Neural cell (in vitro differentiated cells): ENCODE results near the gene ZNF644. TPM values are rescaled to one million over a fixed set of nuclear protein-coding genes. Genes with fewer than 3 reads are reported as not detected.

Experiments
- H2AFZ ChIP-seq: fragments of 200-600, 300-800 bp; sonication (generic), shearing (Covaris generic); 2 replicates; pipeline ENCODE4 v1.6.0; 2014; ENCODE audit warnings: low read depth, mild to moderate bottlenecking, antibody characterized with exemption, low read length, moderate library complexity
- H3F3A ChIP-seq: fragments of 200-600 bp; shearing (Covaris generic); 2 replicates; pipeline ENCODE4 v1.6.1; 2016; ENCODE audit warnings: mild to moderate bottlenecking, moderate library complexity, mixed read lengths, antibody characterized with exemption, low read length; ENCODE audit not compliant: insufficient read depth, poor library complexity, severe bottlenecking
- H3K27ac ChIP-seq: fragments of 200-600, 300-800 bp; sonication (generic), shearing (Covaris generic); 2 replicates; pipeline ENCODE4 v1.5.1; 2014; ENCODE audit warnings: mild to moderate bottlenecking, low read length, moderate library complexity
- H3K27me3 ChIP-seq: fragments of 300-800, 200-600 bp; sonication (generic), shearing (Covaris generic); 2 replicates; pipeline ENCODE4 v1.6.0; 2014; ENCODE audit warnings: mild to moderate bottlenecking, low read depth, low read length, moderate library complexity; ENCODE audit not compliant: insufficient read depth
- H3K36me3 ChIP-seq: fragments of 300-800, 200-600 bp; sonication (generic), shearing (Covaris generic); 2 replicates; pipeline ENCODE4 v1.5.1; 2014; ENCODE audit warnings: mild to moderate bottlenecking, antibody characterized with exemption, low read length, moderate library complexity; ENCODE audit not compliant: insufficient read depth
- H3K4me2 ChIP-seq: fragments of 300-800, 200-600 bp; sonication (generic), shearing (Covaris generic); 2 replicates; pipeline ENCODE4 v1.6.0; 2014; ENCODE audit warnings: mild to moderate bottlenecking, low read length
- H3K4me3 ChIP-seq: fragments of 300-800, 200-600 bp; sonication (generic), shearing (Covaris generic); 2 replicates; pipeline ENCODE4 v1.5.1; 2014; ENCODE audit warnings: mild to moderate bottlenecking, low read length, moderate library complexity
- H3K79me2 ChIP-seq: fragments of 200-600 bp; shearing (Covaris generic); replicated peaks from 2 replicates; pipeline ENCODE4 v1.6.0; 2014; ENCODE audit warnings: mild to moderate bottlenecking, low read length, moderate library complexity; ENCODE audit not compliant: insufficient read depth
- H3K9ac ChIP-seq: fragments of 300-800, 200-600 bp; sonication (generic), shearing (Covaris generic); 2 replicates; pipeline ENCODE4 v1.6.1; 2016; ENCODE audit warnings: mild to moderate bottlenecking, low read length, mixed read lengths
- H3K9me2 ChIP-seq: fragments of 200-600 bp; shearing (Covaris generic); 2 replicates; pipeline ENCODE4 v1.6.1; 2016; ENCODE audit warnings: mild to moderate bottlenecking, low read length, mixed read lengths; ENCODE audit not compliant: insufficient read depth
- H3K9me3 ChIP-seq: fragments of 200-600, 300-800 bp; sonication (generic), shearing (Covaris generic); 2 replicates; pipeline ENCODE4 v1.6.1; 2016; ENCODE audit warnings: mild to moderate bottlenecking, mixed run types, low read length, moderate library complexity, mixed read lengths
- H4K20me1 ChIP-seq: fragments of 200-600 bp; shearing (Covaris generic); 2 replicates; pipeline ENCODE4 v1.6.1; 2016; ENCODE audit warnings: mild to moderate bottlenecking, mixed run types; ENCODE audit not compliant: insufficient read depth
- EP300 ChIP-seq: fragments of 450-650 bp; conservative IDR thresholded peaks from 2 replicates; pipeline ENCODE4 v1.6.1; 2014; ENCODE audit warnings: antibody characterized with exemption, mild to moderate bottlenecking, moderate library complexity; ENCODE audit not compliant: poor library complexity, severe bottlenecking
- EZH2 ChIP-seq: fragments of 200-600, 300-800 bp; shearing (Covaris generic), sonication (generic); IDR thresholded peaks from 2 replicates; pipeline ENCODE4 v1.6.1; 2014; ENCODE audit warnings: antibody characterized with exemption, low read length, borderline replicate concordance, mild to moderate bottlenecking; ENCODE audit not compliant: insufficient read depth, poor library complexity, severe bottlenecking
- MXI1 ChIP-seq: fragments of 450-650 bp; conservative IDR thresholded peaks from 2 replicates; pipeline ENCODE4 v1.6.1; 2014; ENCODE audit warnings: antibody characterized with exemption, mild to moderate bottlenecking; ENCODE audit not compliant: poor library complexity, severe bottlenecking
- POLR2AphosphoS5 ChIP-seq: IDR thresholded peaks from 2 replicates; pipeline ENCODE4 v1.6.1; 2012
- RAD21 ChIP-seq: fragments of 450-650 bp; conservative IDR thresholded peaks from 2 replicates; pipeline ENCODE4 v1.6.1; 2014; ENCODE audit warnings: antibody characterized with exemption, mild to moderate bottlenecking, moderate library complexity
- SMC3 ChIP-seq: fragments of 450-650 bp; conservative IDR thresholded peaks from 2 replicates; pipeline ENCODE4 v1.6.1; 2014; ENCODE audit warnings: antibody characterized with exemption, mild to moderate bottlenecking, moderate library complexity; ENCODE audit not compliant: poor library complexity
- TAF1 ChIP-seq: IDR thresholded peaks from 2 replicates; pipeline ENCODE4 v1.6.1; 2012; ENCODE audit warnings: low read depth
- polyA plus RNA-seq: library from polyadenylated mRNA; depleted of rRNA; stranded (reverse); fragments of >200 nt; gene quantifications from 2 replicates; pipeline ENCODE4 v1.2.3, GENCODE V29; 2014
- TF ChIP-seq, protein P1 (sequence below): fragments of 450-650 bp; IDR thresholded peaks from 2 replicates; pipeline ENCODE4 v1.5.1; 2014; ENCODE audit warnings: antibody characterized with exemption, mild to moderate bottlenecking, moderate library complexity; ENCODE audit not compliant: poor library complexity, severe bottlenecking
- TF ChIP-seq, protein P2 (sequence below): IDR thresholded peaks from 2 replicates; pipeline ENCODE4 v1.6.1; 2012; ENCODE audit warnings: borderline replicate concordance

Gene ZNF644
- polyA plus RNA-seq, 1 donor from 2014 or later, result 71.7 TPM

DNA sequence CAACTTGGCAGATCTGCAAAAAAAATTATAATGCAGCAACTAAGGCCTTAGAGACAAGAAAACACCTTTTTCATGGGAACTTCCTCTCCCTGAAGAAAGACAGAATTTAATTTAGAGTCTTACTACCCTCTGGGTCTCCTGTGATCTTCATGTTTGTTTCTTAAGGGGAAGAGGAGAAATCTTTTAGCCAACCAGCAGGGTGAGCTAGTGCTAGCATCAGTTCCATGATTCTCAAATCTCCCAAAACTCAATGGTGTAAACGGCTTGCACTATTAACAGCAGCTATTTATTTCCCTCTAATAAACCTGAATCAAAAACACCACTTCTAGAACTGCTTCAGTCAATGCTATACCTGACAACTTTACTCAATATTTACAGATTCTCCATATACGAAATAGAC is 3.8 kb downstream of the ZNF644 start:
- Histone ChIP-seq H4K20me1 (no peaks in the 10 kb centered on the region), H3K79me2 (peaks cover 81% of the 10 kb centered on the region), H3K9me2 (no peaks in the 10 kb centered on the region), H3K4me2 (no peak overlapping the region), H2AFZ (no peak overlapping the region), H3K27ac (no peak overlapping the region), H3K9ac (no peak overlapping the region), H3K9me3 (no peaks in the 10 kb centered on the region), H3K36me3 (no peaks in the 10 kb centered on the region), H3F3A (no peaks in the 10 kb centered on the region), H3K4me3 (peak overlapping the region; percentile 92), H3K27me3 (no peaks in the 10 kb centered on the region)
- TF ChIP-seq POLR2AphosphoS5 (no peak), MXI1 (no peak), RAD21 (no peak), TAF1 (no peak), EZH2 (no peak), SMC3 (no peak)
- TF ChIP-seq, protein P1, sequence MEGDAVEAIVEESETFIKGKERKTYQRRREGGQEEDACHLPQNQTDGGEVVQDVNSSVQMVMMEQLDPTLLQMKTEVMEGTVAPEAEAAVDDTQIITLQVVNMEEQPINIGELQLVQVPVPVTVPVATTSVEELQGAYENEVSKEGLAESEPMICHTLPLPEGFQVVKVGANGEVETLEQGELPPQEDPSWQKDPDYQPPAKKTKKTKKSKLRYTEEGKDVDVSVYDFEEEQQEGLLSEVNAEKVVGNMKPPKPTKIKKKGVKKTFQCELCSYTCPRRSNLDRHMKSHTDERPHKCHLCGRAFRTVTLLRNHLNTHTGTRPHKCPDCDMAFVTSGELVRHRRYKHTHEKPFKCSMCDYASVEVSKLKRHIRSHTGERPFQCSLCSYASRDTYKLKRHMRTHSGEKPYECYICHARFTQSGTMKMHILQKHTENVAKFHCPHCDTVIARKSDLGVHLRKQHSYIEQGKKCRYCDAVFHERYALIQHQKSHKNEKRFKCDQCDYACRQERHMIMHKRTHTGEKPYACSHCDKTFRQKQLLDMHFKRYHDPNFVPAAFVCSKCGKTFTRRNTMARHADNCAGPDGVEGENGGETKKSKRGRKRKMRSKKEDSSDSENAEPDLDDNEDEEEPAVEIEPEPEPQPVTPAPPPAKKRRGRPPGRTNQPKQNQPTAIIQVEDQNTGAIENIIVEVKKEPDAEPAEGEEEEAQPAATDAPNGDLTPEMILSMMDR, result peak; percentile 22
- TF ChIP-seq, protein P2, sequence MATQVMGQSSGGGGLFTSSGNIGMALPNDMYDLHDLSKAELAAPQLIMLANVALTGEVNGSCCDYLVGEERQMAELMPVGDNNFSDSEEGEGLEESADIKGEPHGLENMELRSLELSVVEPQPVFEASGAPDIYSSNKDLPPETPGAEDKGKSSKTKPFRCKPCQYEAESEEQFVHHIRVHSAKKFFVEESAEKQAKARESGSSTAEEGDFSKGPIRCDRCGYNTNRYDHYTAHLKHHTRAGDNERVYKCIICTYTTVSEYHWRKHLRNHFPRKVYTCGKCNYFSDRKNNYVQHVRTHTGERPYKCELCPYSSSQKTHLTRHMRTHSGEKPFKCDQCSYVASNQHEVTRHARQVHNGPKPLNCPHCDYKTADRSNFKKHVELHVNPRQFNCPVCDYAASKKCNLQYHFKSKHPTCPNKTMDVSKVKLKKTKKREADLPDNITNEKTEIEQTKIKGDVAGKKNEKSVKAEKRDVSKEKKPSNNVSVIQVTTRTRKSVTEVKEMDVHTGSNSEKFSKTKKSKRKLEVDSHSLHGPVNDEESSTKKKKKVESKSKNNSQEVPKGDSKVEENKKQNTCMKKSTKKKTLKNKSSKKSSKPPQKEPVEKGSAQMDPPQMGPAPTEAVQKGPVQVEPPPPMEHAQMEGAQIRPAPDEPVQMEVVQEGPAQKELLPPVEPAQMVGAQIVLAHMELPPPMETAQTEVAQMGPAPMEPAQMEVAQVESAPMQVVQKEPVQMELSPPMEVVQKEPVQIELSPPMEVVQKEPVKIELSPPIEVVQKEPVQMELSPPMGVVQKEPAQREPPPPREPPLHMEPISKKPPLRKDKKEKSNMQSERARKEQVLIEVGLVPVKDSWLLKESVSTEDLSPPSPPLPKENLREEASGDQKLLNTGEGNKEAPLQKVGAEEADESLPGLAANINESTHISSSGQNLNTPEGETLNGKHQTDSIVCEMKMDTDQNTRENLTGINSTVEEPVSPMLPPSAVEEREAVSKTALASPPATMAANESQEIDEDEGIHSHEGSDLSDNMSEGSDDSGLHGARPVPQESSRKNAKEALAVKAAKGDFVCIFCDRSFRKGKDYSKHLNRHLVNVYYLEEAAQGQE, result no peak

DNA sequence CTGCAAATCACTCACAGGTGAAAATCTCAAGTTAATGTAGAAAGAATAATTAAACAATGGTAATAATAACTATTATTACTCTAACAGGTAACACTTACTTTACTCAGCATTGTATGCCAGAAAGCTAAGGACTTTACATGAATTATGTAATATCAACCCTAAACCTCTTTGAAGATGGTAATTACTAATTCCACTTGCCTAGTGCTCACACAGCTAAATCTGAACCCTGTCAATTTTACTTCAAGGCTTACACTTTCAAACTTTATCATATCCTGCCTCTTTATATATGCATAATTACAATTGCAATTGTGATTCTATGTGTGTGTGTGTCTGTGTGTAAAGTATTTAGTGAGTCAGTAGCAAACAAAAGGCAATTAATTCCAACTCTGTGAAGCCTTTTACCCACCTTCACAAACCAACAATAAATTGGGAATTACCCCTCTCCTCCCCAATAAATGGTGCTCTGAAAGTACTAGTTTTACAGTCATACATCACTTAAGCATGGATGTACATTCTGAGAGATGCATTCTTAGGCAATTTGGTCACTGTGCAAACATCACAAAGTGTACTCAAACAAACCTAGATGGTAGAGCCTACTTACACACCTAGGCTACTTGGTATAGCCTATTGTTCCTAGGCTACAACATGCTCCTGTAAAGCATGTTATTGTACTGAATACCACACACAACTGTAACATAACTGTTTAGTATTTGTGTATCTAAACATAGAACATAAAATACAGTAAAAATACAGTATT is 5.9 kb downstream of the ZNF644 start:
- H4K20me1 ChIP-seq, result no peaks in the 10 kb centered on the region

More for the DNA sequence above, 5.9 kb downstream of the ZNF644 start:
- Histone ChIP-seq H3K27me3 (no peaks in the 10 kb centered on the region), H3K79me2 (peaks cover 98% of the 10 kb centered on the region), H3K9me2 (no peaks in the 10 kb centered on the region), H3K4me3 (peak overlapping the region; percentile 3), H3K4me2 (no peak overlapping the region), H3K9ac (no peak overlapping the region), H3K36me3 (no peaks in the 10 kb centered on the region), H3K27ac (no peak overlapping the region), H3K9me3 (no peaks in the 10 kb centered on the region), H2AFZ (no peak overlapping the region), H3F3A (no peaks in the 10 kb centered on the region)
- TF ChIP-seq TAF1, result no peak
- no peak for TF ChIP-seq EZH2
- TF ChIP-seq SMC3, result no peak
- TF ChIP-seq, protein P1, result no peak
- TF ChIP-seq EP300, result no peak
- TF ChIP-seq MXI1, result no peak
- TF ChIP-seq RAD21, result no peak
- TF ChIP-seq, protein P2, result no peak
- no peak for TF ChIP-seq POLR2AphosphoS5
